ENCODE measurements around the gene STK32B. TPM values are rescaled to one million over a fixed set of nuclear protein-coding genes. Genes with fewer than 3 reads are reported as not detected.

STK32B gene
- total RNA-seq, 4 donors from 2014 or later: 1.6 to 3.4 (median 1.9) TPM

GRCh38 chr4:5387457-5387856, 336.2 kb downstream of the STK32B start:
- TF ChIP-seq CTCF (IDR thresholded peaks at IDR 0.05): no peak
- TF ChIP-seq POLR2A (IDR thresholded peaks at IDR 0.05): no peak
- no peak for DNase-seq (ENCODE audit: low spot score in 2 of 2)
- 80 to 84% methylated on average over 7 of the region's 7 CpGs for WGBS, 2 donors
- intact Hi-C loops (cut with DNase I; ENCODE audit: low total_unique reads): no loop called here
- H3K4me3 ChIP-seq (ENCODE audit: low read depth, poor library complexity, severe bottlenecking): no peak overlapping the region

- 32 to 57% methylated on average over 3 of the region's 3 CpGs for WGBS, 2 donors
- H3K4me3 ChIP-seq (ENCODE audit: low read depth, poor library complexity, severe bottlenecking): no peak overlapping the region
- intact Hi-C loops (cut with DNase I; ENCODE audit: low total_unique reads): no loop called here
- DNase-seq (ENCODE audit: low spot score in 2 of 2): no peak
- TF ChIP-seq CTCF (IDR thresholded peaks at IDR 0.05) (no peak), POLR2A (IDR thresholded peaks at IDR 0.05) (no peak)
Observed at GRCh38 chr4:5389756-5390310, 338.6 kb downstream of the STK32B start.

GRCh38 chr4:5391492-5391891, 340.2 kb downstream of the STK32B start:
- DNase-seq (ENCODE audit: low spot score in 2 of 2): no peak
- 82 to 90% methylated on average over 4 of the region's 4 CpGs for WGBS, 2 donors
- no peak overlapping the region for H3K4me3 ChIP-seq (ENCODE audit: low read depth, poor library complexity, severe bottlenecking)
- no peak for TF ChIP-seq POLR2A (IDR thresholded peaks at IDR 0.05)
- no peak for TF ChIP-seq CTCF (IDR thresholded peaks at IDR 0.05)
- intact Hi-C loops (cut with DNase I; ENCODE audit: low total_unique reads): no loop called here

DNA sequence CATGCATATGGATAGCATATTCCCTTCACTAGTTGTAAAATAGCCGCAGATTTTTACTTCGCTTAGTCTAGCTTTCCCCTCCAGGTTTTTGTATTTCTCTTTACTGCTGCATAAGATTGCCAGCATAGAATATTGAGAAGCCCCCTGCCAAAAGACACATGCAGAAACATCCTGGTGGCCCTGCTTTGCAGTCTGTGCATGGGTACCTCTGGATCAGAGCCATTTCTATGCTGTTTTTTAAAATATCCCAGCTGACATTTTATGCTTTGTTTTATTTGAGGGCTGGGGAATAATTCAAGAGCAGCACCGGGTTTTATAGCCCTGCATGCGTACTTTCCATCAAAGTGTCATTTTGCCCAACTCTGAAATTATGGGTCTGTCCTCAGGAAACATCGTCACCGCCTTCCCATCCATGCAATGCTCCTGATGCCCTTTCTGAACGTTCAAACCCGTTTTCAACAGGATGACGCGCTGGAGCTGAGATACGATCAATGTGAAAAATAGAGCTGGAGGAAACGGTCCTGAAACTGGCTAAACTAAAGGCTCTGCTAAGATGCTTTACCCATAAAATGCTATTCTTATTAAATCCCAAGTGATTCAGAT, 342.7 kb downstream of the STK32B start:
- intact Hi-C loops (cut with DNase I; ENCODE audit: low total_unique reads): no loop called here
- TF ChIP-seq POLR2A (IDR thresholded peaks at IDR 0.05): no peak
- no peak for TF ChIP-seq CTCF (IDR thresholded peaks at IDR 0.05)
- no peak for DNase-seq (ENCODE audit: low spot score in 2 of 2)
- H3K4me3 ChIP-seq (ENCODE audit: low read depth, poor library complexity, severe bottlenecking): no peak overlapping the region
- WGBS, 2 donors: 80 to 82% methylated on average over 12 of the region's 12 CpGs

- H3K4me3 ChIP-seq (ENCODE audit: low read depth, poor library complexity, severe bottlenecking): no peak overlapping the region
- intact Hi-C loops (cut with DNase I; ENCODE audit: low total_unique reads): no loop called here
- 93 to 94% methylated on average over 8 of the region's 8 CpGs for WGBS, 2 donors
- TF ChIP-seq CTCF (IDR thresholded peaks at IDR 0.05): no peak
- no peak for TF ChIP-seq POLR2A (IDR thresholded peaks at IDR 0.05)
- DNase-seq (ENCODE audit: low spot score in 2 of 2): no peak
Observed at GRCh38 chr4:5395781-5396180, 344.5 kb downstream of the STK32B start.

DNA sequence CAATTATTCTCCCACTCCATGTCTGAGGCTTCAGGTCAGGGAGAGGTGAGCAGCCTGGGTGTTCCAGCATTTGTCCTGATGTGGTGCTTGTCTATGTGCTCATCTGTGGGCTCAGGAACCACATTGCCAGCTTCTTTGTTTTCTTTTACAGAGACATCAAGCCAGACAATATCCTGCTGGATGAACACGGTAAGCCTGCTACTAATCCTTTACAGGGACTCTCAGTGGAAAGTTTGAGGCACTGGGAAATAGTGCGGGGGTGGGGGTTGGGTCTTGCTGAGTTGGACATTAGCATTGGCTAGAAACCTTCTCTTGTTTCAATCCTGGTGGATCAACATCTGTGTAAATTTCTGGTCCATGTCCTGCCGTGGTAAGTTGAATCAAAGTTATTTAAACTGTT, 346.8 kb downstream of the STK32B start:
- intact Hi-C loops (cut with DNase I; ENCODE audit: low total_unique reads): no loop called here
- 75 to 80% methylated on average over 3 of the region's 3 CpGs for WGBS, 2 donors
- DNase-seq (ENCODE audit: low spot score in 2 of 2): no peak
- TF ChIP-seq POLR2A (IDR thresholded peaks at IDR 0.05) (no peak), CTCF (IDR thresholded peaks at IDR 0.05) (no peak)
- no peak overlapping the region for H3K4me3 ChIP-seq (ENCODE audit: low read depth, poor library complexity, severe bottlenecking)

Data from lower leg skin (tissue), 4 donors.